ENCODE measurements around the gene BST1.
A peak's percentile ranks its signal among the peaks of the same experiment; 100 is the strongest.

The BST1 gene

GRCh38 chr4:15779809-15780208 is 76.9 kb downstream of the BST1 start:
- Mint-ChIP-seq H3K27me3 (peaks cover 24% of the 10 kb centered on the region), H3K9me3 (no peaks in the 10 kb centered on the region), H3K4me3 (peak overlapping the region; percentile 87), H3K27ac (peak overlapping the region; percentile 77), H3K4me1 (peaks cover 68% of the 10 kb centered on the region), H3K36me3 (ENCODE audit: low read depth) (peaks cover 35% of the 10 kb centered on the region)
- DNase-seq (no peak), ATAC-seq (no peak)

GRCh38 chr4:15781427-15782095 is 78.7 kb downstream of the BST1 start:
- peak; percentile 18 for ATAC-seq
- peak overlapping the region; percentile 35 for H3K4me3 Mint-ChIP-seq
- H3K27ac Mint-ChIP-seq, result peak overlapping the region; percentile 32
- H3K4me1 Mint-ChIP-seq, result peaks cover 67% of the 10 kb centered on the region
- peaks cover 47% of the 10 kb centered on the region for H3K36me3 Mint-ChIP-seq (ENCODE audit: low read depth)
- H3K27me3 Mint-ChIP-seq, result peaks cover 8% of the 10 kb centered on the region
- no peaks in the 10 kb centered on the region for H3K9me3 Mint-ChIP-seq
- DNase-seq, result no peak

Data from activated naive CD8-positive, alpha-beta T cell treated with anti-CD3 and anti-CD28 coated beads, Interleukin-2, amount 50 U/mL, for 24 hours (primary cell).